OCI-LY3 (cell line): ENCODE measurements around the gene GJE1.

Experiments
- EZH2phosphoT487 ChIP-seq: fragments of 200-600 bp; shearing (Covaris generic); IDR thresholded peaks from 2 replicates; pipeline ENCODE4 v1.6.1; 2018; ENCODE audit warnings: antibody characterized with exemption, mixed run types, low read depth
- TF ChIP-seq, protein P1 (sequence below): fragments of 200-600, 300-600 bp; sonication (generic); IDR thresholded peaks from 2 replicates; pipeline ENCODE4 v1.5.1; 2014; ENCODE audit warnings: antibody characterized with exemption, low read length, low read depth

DNA sequence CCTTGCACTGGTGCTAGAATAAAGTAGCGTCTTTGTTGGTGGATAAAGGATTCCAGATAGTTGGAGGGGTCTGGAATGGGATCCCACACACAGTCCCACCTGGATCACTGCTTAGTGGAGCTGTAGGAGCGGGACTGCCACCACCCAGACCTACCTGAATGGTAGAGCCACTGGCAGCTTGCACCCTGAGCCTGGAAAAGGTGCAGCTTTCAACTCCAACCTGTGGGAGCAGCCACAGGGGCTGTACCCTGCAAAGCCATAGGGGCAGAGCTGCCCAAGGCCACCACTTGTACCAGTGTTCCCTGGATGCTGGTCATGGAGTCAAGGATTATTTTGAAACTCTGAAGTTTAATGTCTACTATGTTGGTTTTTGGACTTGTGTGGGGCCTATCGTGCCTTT lies 41.3 kb downstream of the GJE1 start:
- TF ChIP-seq, protein P1, sequence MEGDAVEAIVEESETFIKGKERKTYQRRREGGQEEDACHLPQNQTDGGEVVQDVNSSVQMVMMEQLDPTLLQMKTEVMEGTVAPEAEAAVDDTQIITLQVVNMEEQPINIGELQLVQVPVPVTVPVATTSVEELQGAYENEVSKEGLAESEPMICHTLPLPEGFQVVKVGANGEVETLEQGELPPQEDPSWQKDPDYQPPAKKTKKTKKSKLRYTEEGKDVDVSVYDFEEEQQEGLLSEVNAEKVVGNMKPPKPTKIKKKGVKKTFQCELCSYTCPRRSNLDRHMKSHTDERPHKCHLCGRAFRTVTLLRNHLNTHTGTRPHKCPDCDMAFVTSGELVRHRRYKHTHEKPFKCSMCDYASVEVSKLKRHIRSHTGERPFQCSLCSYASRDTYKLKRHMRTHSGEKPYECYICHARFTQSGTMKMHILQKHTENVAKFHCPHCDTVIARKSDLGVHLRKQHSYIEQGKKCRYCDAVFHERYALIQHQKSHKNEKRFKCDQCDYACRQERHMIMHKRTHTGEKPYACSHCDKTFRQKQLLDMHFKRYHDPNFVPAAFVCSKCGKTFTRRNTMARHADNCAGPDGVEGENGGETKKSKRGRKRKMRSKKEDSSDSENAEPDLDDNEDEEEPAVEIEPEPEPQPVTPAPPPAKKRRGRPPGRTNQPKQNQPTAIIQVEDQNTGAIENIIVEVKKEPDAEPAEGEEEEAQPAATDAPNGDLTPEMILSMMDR: no peak
- no peak for TF ChIP-seq EZH2phosphoT487
